Ishikawa (cell line): ENCODE measurements around the gene LEMD1.
A peak's percentile ranks its signal among the peaks of the same experiment; 100 is the strongest.

ENCODE experiments used
- CEBPB ChIP-seq: IDR thresholded peaks from 2 replicates; pipeline ENCODE4 v1.6.1; 2012
- CREB1 ChIP-seq: IDR thresholded peaks from 2 replicates; pipeline ENCODE4 v1.6.1; 2012; ENCODE audit warnings: low read depth
- EGR1 ChIP-seq: IDR thresholded peaks from 2 replicates; pipeline ENCODE4 v1.6.1; 2012
- EP300 ChIP-seq: IDR thresholded peaks from 2 replicates; pipeline ENCODE4 v1.6.1; 2012; ENCODE audit warnings: borderline replicate concordance
- FOXM1 ChIP-seq: IDR thresholded peaks from 2 replicates; pipeline ENCODE4 v1.6.1; 2012; ENCODE audit warnings: low read depth, borderline replicate concordance
- MAX ChIP-seq: IDR thresholded peaks from 2 replicates; pipeline ENCODE4 v1.6.1; 2012
- NFIC ChIP-seq: IDR thresholded peaks from 2 replicates; pipeline ENCODE4 v1.6.1; 2012
- RAD21 ChIP-seq: IDR thresholded peaks from 2 replicates; pipeline ENCODE4 v1.6.1; 2012; ENCODE audit warnings: low read depth
- REST ChIP-seq: IDR thresholded peaks from 2 replicates; pipeline ENCODE4 v1.6.1; 2012; ENCODE audit warnings: low read depth, mild to moderate bottlenecking
- TAF1 ChIP-seq: IDR thresholded peaks from 2 replicates; pipeline ENCODE4 v1.6.1; 2012; ENCODE audit warnings: low read depth, mild to moderate bottlenecking
- TCF12 ChIP-seq: IDR thresholded peaks from 2 replicates; pipeline ENCODE4 v1.6.1; 2012; ENCODE audit warnings: low read depth
- TEAD4 ChIP-seq: IDR thresholded peaks from 2 replicates; pipeline ENCODE4 v1.6.1; 2012
- USF1 ChIP-seq: IDR thresholded peaks from 2 replicates; pipeline ENCODE4 v1.6.1; 2012
- YY1 ChIP-seq: IDR thresholded peaks from 2 replicates; pipeline ENCODE4 v1.6.1; 2012; ENCODE audit warnings: low read depth
- ZBTB7A ChIP-seq: IDR thresholded peaks from 2 replicates; pipeline ENCODE4 v1.6.1; 2012; ENCODE audit warnings: low read depth

Gene LEMD1

GRCh38 chr1:205443585-205444299 lies 21.9 kb upstream of the LEMD1 start:
- TF ChIP-seq REST = no peak
- no peak for TF ChIP-seq TCF12
- TF ChIP-seq USF1 = no peak
- no peak for TF ChIP-seq TAF1
- no peak for TF ChIP-seq FOXM1
- no peak for TF ChIP-seq YY1
- no peak for TF ChIP-seq CEBPB
- TF ChIP-seq NFIC = no peak
- TF ChIP-seq TEAD4 = no peak
- TF ChIP-seq RAD21 = no peak
- no peak for TF ChIP-seq CREB1
- no peak for TF ChIP-seq EGR1
- no peak for TF ChIP-seq MAX
- TF ChIP-seq EP300 = no peak
- no peak for TF ChIP-seq ZBTB7A

GRCh38 chr1:205442051-205442725 lies 20.3 kb upstream of the LEMD1 start:
- TF ChIP-seq USF1 = peak; percentile 2; the same call in 1 of the 2 replicates
- peak; percentile 98 for TF ChIP-seq TCF12
- TF ChIP-seq CEBPB = no peak
- peak; percentile 55 for TF ChIP-seq REST
- TF ChIP-seq EP300 = peak; percentile 97
- peak; percentile 82 for TF ChIP-seq MAX
- TF ChIP-seq EGR1 = no peak
- TF ChIP-seq YY1 = 0 out of 2 replicates have a peak, but pooled peaks have one; percentile 61
- peak; percentile 13; the same call in 1 of the 2 replicates for TF ChIP-seq FOXM1
- peak; percentile 32; the same call in 1 of the 2 replicates for TF ChIP-seq RAD21
- TF ChIP-seq NFIC = peak; percentile 90
- TF ChIP-seq CREB1 = no peak
- TF ChIP-seq TEAD4 = peak; percentile 75; the same call in 1 of the 2 replicates
- no peak for TF ChIP-seq TAF1
- no peak for TF ChIP-seq ZBTB7A

- TF ChIP-seq TCF12 (no peak; the same call in 1 of the 2 replicates), USF1 (no peak; the same call in 1 of the 2 replicates), CEBPB (0 out of 2 replicates have a peak, but pooled peaks have one; percentile 27), TAF1 (no peak), REST (no peak), FOXM1 (peak; percentile 93), EP300 (no peak)
Measured at GRCh38 chr1:205441716-205442050, 19.8 kb upstream of the LEMD1 start.
